ENCODE data around the gene JAKMIP2. TPM values are rescaled to one million over a fixed set of nuclear protein-coding genes. Genes with fewer than 3 reads are reported as not detected.

JAKMIP2 gene
- total RNA-seq, 2 experiments from 2014 or later = 1.3 to 1.9 TPM

DNA sequence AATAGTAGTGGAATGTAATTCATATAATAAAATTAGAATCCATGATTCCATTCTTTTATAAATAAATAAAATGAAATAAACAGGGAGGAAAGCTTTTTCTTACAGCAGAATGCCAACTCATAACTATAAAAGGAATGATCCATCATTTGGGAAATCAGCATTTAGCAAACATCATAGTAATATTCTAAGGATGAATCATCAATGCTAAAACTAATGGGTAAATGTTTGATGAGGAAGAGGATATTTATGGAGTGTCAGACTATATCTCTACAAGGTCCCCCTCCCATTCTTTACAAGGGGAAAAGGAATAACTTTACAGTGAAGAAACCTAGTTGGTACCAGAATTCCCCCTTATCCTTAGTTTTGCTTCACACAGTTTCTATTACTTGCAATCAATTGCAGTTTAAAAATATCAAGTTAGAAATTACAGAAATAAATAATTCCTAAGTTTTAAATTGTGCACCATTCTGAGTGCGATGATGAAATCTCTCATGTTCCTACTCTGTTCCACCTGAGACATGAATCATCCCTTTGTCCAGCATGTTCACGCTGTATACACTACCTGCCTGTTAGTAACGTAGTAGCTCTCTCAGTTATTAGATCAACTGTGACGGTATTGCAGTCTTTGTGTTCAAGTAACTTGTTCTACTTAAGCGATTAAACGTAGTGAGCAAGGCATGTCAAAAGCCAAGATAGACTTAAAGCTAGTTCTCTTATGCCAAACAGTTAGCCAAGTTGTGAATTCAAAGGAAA lies 14.2 kb upstream of the JAKMIP2 start:
- ChIA-PET CTCF (no interaction called here), POLR2A (no interaction called here)

DNA sequence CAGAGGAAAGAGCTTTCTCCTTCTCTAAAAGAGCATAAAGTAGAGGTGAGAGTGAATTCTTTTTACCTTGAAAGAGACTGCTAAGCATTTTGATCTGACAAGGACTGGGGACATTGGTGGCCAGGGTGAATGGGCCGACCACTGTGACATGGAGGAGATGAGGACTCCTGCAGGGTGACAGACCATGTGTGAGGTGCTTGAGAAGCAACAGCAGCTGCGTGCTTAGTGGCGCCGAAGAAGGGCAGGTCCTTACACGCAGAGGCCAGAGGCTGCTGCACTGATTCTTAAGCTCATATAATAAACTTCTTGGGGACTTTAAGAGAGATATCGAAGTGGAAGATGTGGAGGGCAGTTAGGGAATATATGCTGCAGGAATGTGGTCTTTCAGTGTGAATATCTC lies 8.7 kb upstream of the JAKMIP2 start:
- POLR2A ChIA-PET = no interaction called here
- CTCF ChIA-PET = no interaction called here

DNA sequence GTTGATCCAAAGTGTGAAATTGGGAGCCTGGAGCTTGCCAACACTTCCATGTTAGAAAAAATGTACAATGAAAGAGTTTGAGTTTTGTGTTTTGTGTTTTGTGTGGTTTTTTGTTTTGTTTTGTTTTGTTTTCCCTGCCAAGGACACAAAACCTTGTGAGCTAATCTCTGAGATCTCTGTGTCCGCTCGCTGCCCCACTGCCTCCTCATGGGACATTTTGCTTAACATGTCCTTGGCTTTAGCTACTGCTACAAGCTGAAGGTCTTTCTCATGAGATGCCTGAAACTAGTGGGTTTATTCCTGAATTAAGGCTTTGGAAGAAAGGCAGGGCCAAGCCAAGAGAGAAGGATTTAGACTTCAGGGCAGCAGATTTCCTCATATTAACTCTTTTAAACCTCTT lies 7.3 kb upstream of the JAKMIP2 start:
- ChIA-PET POLR2A (no interaction called here), CTCF (no interaction called here)

DNA sequence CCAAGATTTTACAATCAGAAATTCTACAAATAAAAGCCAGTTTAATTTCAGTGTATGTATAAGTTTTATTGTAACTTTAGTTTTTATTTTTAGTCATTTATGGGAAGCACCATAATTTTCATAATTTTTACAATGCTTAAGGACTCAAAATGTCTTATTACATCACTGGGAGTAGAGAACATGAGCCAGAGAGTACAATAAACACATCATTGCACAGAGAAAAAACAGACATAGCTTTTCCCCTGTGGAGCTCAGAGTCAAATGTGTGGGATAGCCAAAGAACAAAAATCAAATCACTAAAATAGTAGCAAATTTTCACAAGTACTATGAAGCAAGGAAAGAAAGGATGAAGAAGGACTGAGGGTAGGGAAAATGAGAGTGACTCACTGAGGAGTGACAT lies 5.5 kb upstream of the JAKMIP2 start:
- CTCF ChIA-PET = no interaction called here
- POLR2A ChIA-PET = interaction anchor here (0.6 kb wide), 1 partner anchor 20 kb away, joined by 3 read pairs; no protein-coding TSS in a partner anchor

DNA sequence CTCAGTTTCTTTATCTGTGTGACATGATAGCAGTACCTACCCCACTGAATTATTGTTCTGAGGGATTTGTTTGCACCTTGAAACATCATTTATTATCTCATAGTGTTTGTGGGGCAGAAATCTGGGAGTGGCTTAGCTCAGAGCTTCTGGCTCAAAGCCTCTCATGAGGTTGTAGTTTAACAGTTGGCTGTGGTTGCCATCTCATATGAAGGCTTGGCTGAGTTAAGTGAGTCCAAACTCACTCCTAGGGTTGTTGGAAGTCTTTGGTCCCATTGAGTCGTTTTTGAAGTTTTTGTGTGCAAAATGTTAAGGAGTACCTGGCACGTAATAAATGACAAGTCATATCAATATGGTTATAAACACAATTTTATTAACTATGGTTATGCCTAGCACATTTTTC lies 3.6 kb upstream of the JAKMIP2 start:
- ChIA-PET POLR2A (no interaction called here), CTCF (no interaction called here)

DNA sequence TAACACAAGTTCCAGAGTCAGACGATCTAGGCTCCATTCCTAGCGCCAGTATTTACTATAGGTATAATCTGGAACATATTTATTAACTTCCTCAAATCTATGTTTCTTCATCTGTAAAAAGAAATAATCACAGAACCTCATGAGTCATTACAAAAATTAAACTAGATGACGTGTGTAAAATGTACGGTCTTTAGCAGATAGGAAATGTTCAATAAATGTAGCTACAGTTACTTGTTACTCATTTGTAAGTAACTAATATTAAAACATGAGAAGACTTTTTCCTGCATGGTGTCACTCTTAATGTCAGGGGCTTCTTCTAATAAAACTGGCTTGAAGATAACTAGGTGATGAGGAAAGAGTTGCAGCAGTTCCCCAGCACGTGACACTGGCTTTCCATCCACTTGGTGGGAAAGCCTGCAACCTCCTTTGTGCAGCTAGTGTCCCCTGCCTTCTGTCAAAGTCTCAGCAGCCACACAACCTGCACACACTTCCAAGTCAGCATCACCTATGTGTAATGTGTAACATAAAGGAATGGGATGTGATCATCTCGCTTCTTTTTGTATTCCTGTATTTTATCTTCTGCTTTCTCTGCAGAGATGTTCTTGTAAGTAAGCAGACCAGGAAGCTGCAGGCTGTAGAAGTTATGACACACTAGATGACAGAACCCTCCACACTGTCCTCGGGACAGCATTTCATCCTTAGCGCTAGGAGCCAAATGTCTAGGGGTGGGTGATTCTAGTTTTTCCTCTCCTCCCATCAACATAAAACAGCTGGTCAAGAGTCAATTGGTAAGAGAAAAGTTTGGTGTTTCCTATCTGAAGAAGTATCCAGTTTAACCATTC lies 1.8 kb upstream of the JAKMIP2 start:
- CTCF ChIA-PET = no interaction called here
- POLR2A ChIA-PET = no interaction called here

DNA sequence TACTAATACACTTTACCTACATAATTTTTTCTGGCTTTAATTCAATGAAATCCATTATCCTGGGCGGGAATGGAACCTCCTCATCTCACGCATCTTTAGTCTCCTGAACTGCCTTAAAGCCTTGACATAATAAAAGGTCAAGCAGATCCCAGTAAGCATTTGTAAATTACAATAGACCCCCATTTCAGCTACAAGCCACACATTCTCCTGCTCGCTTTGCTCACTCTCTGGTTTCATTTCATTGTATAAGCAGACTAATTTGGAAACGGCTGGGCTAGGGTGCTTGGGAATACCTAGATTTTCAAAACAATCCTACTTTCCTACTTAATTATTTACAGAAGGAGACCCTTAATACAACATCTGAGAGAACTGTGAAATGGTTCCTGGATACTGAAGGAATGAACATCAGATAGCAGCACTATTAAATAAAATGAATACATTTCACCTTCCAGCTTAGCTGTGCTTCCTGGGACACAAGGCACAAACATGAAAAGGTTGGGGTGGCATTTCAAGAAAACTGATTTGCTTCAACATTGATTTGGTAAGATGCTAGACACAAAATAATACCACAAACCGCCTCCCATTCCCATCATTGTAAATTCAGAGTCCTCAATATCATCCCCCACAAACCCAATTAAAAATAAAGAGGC lies 1.5 kb downstream of the JAKMIP2 start:
- CTCF ChIA-PET = interaction anchor here (0.6 kb wide), 1 partner anchor 12 kb away, joined by 3 read pairs; no protein-coding TSS in a partner anchor
- POLR2A ChIA-PET = interaction anchor here (0.6 kb wide), 1 partner anchor 959 kb away, joined by 4 read pairs; no protein-coding TSS in a partner anchor

DNA sequence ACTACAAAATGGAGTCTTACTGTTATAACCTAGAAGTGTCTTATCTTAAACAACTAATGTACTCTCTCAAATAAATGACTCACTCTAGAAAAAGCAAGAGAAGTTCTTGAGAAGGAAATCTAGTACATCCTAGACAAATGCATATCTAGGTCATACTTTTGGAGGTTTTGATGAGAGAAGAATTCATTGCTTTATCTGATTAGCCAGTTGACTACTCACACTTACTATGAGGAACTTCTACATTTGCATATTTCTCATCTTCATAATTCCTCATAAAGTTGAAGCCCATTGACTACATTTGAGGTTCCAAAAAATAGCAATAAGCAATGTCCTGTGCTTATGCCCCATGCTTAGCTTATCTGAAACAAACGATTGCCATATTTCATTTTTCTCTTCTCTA lies 2.8 kb downstream of the JAKMIP2 start:
- POLR2A ChIA-PET = no interaction called here

DNA sequence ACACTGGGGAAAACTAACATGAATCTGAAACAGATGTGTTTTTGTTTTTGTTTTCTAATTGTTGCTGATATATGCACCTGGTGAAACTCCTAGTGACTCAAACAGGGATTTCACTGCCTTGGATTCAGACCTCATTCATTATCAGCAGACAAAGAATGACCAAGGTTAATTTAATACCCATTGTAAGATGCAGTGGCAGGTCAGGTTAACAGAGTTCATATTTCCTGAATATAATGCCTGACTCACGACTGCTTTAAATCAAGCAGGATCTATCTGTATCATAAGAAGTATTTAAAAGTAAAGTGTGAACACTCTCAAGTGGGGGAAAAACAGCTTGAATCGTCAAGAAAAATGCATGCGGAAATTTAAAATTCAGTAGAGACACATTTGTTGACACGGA lies 5.5 kb downstream of the JAKMIP2 start:
- ChIA-PET CTCF (no interaction called here), POLR2A (no interaction called here)

More for the DNA sequence above, 2.8 kb downstream of the JAKMIP2 start:
- CTCF ChIA-PET = no interaction called here

DNA sequence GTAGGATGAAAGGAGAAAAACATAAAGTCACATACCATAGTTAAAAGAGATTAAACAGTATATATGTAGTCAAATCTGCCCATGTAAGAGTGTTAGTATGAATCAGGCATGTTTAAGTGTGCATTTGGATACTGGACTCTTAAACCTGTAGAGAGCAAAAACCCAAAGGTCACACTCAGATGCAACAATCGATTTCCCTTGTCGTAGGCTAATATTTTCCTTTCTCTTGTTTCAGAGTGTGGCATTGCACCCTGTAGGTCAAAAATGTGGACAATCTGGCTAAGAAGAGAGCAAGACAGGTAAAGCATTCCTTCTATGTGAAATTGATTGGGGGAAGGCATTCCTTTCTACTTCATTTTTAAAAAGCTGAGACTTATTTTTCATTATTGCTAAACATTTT lies 8.9 kb downstream of the JAKMIP2 start:
- ChIA-PET CTCF (no interaction called here), POLR2A (no interaction called here)

DNA sequence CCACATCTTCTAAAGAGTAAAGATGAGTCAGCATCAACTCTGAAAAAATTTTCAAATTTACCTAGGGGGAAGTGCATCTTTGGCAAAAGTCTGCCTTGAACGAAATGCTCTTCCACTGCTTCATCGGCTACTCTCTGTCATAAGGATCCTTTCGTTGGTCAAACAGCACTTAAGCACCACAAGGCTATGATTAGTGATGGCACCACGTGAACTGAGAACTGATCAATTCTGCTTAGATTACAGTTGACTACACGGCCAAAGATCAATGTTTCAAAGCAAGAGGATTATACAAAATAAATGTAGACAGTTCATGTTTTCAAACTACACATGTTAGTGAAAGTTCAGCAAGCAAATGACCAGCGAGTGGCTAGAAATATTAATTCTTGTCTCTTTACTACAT lies 9.4 kb downstream of the JAKMIP2 start:
- POLR2A ChIA-PET = no interaction called here
- CTCF ChIA-PET = no interaction called here

DNA sequence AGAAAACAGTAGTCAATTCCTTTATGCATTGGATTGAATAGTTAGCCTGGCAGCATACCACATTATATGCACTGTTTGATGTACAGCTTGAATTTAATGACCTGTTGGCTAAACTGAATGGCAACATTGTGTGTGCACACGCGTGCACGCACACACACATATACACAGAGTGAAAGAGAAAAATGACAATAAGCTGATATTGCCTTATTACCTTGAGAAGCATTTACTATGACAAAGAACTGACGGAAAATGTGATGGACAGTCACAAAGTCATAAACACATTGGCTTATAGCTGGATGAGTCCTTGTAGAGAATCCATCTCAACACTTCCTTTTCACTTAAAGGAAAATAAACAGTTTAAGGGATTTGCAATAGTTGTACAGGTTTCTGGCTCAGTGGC lies 15.5 kb downstream of the JAKMIP2 start:
- CTCF ChIA-PET = no interaction called here
- POLR2A ChIA-PET = no interaction called here

DNA sequence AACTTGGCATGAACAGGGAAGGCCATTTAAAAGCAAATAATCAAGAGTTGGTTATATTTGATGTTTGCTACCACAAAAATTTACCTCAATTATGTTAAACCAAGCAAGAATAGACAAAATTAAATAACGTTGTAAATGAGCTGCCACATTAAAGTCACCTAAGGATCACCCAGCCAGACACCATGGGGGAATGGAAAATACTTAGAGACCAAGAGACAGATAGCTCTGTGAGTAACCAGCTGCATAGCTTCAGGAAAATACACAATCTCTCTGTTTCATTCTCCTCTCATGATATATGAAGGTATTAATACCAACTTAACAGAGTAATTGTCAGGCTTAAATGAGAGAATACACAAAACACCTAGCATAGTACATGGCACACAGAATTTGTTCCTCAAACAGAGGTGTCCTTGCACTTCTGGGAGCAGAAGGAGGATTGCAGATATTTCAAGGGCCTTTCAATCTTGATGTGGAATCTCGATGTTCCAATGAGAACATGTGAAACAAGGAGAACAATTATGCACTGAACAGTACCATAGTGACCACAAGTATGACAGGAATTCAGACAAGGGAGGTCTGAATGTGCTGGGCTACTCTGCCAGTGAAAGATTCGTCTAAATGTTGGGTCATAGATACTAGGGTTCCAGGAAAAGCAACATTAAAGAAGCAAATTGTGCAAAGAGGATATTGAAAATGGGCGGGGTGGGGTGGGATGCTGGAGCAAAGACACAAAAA lies 18.6 kb downstream of the JAKMIP2 start:
- ChIA-PET POLR2A (no interaction called here), CTCF (no interaction called here)

DNA sequence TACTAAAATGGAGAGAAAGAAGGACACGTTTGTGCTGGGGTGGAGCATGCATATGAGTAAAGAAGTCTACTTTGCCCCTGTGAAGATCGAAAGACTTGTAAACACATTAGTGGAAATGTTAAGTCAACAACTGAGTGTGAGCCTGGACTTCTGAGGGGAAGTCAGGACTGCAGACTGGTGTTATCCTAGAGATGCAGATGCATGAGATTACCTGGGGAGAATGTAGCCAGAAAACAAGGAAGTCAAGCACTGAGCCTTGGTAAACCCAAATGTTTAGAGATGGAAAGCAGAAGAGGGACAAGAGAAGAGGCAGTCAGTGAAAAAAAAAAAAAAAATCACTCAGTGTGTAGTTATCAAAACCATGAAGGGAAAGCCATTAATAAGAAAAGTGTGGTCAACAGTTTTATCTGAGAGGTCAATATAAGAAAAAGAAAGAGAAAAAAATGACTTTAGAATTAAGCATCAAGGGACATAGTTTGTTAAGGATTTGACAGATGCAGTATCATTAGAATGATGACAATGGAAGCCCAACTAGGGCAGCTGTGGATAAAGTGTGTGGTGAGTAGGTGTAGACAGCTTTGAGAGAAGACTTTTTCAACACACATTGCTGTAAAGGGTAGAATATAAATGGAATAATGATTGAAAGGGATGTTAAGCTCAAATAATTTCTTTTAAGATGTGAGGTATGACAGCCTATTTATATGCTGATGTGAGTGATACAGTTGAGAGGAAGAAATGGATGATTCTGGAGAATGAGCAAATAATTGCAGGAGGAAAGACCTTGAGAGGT lies 22.2 kb downstream of the JAKMIP2 start:
- CTCF ChIA-PET = no interaction called here
- POLR2A ChIA-PET = no interaction called here

DNA sequence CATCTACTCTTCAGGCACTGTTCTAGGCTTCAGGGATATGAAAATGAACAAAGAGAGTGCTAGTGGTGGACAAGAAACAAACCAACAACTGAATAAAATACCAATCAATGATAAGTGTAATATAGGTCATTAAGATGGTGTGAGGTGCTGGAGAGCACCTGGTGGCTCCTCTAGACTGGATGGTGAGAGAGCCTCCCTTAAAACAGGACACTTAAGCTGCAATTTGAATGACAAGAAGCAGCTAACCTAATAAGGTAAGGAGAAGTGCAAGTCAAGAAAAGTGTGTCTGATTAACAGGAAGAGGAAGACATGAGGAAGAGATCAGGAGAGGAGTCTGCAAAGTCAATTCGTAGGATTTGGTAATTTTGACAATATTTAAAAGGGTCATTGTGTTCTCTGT lies 23.1 kb downstream of the JAKMIP2 start:
- ChIA-PET CTCF (no interaction called here), POLR2A (no interaction called here)

DNA sequence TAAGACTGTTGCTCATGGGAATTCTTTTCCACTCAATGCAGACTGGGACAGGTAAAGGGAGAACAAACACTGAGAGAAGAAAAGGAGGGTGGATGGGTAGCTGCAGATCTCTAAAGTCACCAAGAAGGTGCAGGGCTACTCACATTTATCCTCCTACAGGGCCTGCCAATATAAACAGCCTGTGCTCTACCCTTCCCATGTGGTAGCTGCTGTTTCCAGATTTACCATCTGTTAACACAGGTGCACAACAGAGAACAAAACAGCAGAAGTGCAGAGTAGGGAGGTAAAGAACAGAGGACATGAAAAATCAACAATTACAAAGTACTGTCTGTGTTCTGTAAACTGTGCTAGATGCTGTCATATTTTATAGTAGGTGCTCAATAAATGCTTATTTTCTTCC lies 26.0 kb downstream of the JAKMIP2 start:
- ChIA-PET CTCF (no interaction called here), POLR2A (no interaction called here)

DNA sequence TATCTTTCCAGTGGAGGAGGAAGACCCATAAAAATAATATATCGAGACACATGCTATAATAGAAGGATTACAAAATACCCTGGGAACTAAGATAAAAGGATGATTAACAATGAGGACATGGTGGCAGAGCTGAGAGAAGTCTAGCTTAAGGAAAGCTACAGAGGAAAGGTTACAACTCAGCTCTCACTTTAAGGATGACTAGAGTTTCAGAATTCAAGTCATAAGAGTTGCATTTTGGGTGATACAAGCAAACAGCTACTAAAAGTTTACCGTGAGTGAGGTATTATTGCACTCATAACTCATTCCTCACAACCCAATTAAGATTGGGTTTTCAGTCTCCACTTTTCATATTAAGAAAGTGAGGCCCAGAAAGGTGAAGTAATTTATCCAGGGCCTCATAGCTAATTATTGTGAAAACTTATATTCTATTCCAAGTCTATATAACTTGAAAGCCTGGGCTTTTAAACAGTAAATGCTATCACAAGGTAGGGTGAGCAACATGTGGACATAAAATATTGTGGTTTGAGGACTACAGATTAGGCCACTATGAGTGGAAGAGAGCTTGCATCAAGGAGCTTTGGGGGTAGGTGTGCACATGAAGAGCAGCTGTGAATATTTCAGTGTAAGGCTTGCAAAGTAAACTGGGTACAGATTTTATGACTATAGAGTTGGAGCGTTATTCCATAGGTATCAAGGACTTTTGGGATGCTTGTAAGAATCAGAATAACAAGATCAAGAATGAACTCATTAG lies 28.0 kb downstream of the JAKMIP2 start:
- ChIA-PET POLR2A (no interaction called here), CTCF (no interaction called here)

DNA sequence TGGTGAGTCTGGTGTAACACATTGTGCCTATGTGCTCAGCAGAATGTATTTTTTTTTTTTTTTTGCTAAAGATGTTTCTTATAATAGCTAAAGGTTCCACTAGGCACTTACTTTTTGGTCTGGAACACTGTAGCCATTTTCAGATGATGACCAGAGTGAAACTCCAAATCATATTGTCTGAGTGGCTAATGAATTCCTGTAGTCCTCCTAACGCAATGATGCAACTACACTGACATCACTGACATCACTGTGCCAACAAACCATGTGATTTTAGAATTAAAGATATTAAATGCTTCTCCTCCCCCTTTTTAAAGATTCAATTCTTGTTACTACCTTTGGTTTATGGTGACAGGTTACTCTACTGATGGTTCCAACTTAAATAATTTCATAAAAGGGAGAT lies 28.8 kb downstream of the JAKMIP2 start:
- ChIA-PET POLR2A (no interaction called here), CTCF (no interaction called here)

DNA sequence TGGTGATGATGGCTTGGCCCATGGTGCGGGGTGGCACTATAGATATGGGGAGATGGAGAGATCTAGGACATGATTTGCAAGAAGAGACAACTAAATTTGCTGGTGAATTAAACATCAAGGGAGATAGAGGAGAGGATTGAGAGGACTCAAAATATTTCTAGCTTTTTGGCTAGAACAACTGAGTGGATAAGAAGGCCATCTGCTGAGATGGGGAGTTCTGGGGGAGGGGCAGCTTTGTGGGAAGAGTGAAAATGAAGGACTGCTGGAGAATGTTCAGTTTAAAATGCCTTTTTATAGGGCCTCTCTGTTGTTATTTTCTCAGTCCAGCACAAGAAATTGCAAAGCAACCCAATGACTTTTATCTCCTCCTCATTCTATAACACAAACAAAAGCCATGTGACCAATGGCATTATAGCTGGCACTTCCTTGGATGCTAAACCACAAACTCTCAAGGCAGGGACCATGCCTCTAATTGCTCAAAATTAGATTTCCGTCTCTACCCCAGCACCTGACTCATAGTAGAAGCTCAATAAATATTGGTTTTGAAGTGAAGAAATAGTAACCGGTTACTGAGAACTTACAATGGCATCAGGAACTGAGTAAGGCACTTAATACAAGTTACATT lies 29.8 kb downstream of the JAKMIP2 start:
- POLR2A ChIA-PET = no interaction called here
- CTCF ChIA-PET = no interaction called here

Measured in activated CD8-positive, alpha-beta memory T cell treated with anti-CD3 and anti-CD28 coated beads for 36 hours (primary cell).